HepG2 (cell line): ENCODE data around the gene ASXL1. TPM values are rescaled to one million over a fixed set of nuclear protein-coding genes. Genes with fewer than 3 reads are reported as not detected.

Experiments used
- ATF2 ChIP-seq: sonication (generic); formaldehyde crosslinking; IDR thresholded peaks from 2 replicates; pipeline ENCODE4 v1.4.0; 2020; ENCODE audit warnings: missing genetic modification reagents
- CEBPB ChIP-seq: IDR thresholded peaks from 2 replicates; pipeline ENCODE4 v1.6.1; 2011; ENCODE audit warnings: low read depth, low read length, improper control_type of control experiment, borderline replicate concordance
- E2F2 ChIP-seq: sonication (generic); formaldehyde crosslinking; IDR thresholded peaks from 2 replicates; pipeline ENCODE4 v1.4.0; 2020; ENCODE audit warnings: missing genetic modification reagents, borderline replicate concordance
- KAT8 ChIP-seq: IDR thresholded peaks from 2 replicates; pipeline ENCODE4 v1.6.1; 2016; ENCODE audit warnings: missing genetic modification reagents, missing compliant biosample characterization
- NCOA2 ChIP-seq: sonication (generic); formaldehyde crosslinking; IDR thresholded peaks from 2 replicates; pipeline ENCODE4 v1.8.0; 2022; ENCODE audit warnings: inconsistent platforms
- NFATC3 ChIP-seq: sonication (generic); formaldehyde crosslinking; IDR thresholded peaks from 2 replicates; pipeline ENCODE4 v1.5.1; 2020; ENCODE audit warnings: mild to moderate bottlenecking, missing genetic modification reagents
- NR2F2 ChIP-seq: IDR thresholded peaks from 2 replicates; pipeline ENCODE4 v1.6.1; 2012; ENCODE audit warnings: low read depth, inconsistent platforms, borderline replicate concordance
- PHF21A ChIP-seq: sonication (generic); formaldehyde crosslinking; IDR thresholded peaks from 2 replicates; pipeline ENCODE4 v1.5.0; 2020; ENCODE audit warnings: mild to moderate bottlenecking, missing genetic modification reagents
- SAP130 ChIP-seq: IDR thresholded peaks from 2 replicates; pipeline ENCODE4 v1.6.1; 2016; ENCODE audit warnings: low read depth
- TCF7 ChIP-seq: sonication (generic); IDR thresholded peaks from 2 replicates; pipeline ENCODE4 v1.6.1; 2016; ENCODE audit warnings: antibody characterized with exemption, low read depth
- TEAD3 ChIP-seq: optimal IDR thresholded peaks from 2 replicates; pipeline ENCODE3; 2016; ENCODE audit warnings: borderline replicate concordance
- ZBTB20 ChIP-seq: sonication (generic); formaldehyde crosslinking; IDR thresholded peaks from 2 replicates; pipeline ENCODE4 v1.8.1; 2023; ENCODE audit warnings: missing genetic modification reagents, low read depth, mild to moderate bottlenecking, borderline replicate concordance
- ZBTB39 ChIP-seq: sonication (generic); formaldehyde crosslinking; IDR thresholded peaks from 2 replicates; pipeline ENCODE4 v1.5.0; 2020; ENCODE audit warnings: missing genetic modification reagents
- ZMYM4 ChIP-seq: sonication (generic); formaldehyde crosslinking; IDR thresholded peaks from 2 replicates; pipeline ENCODE4 v1.8.1; 2023; ENCODE audit warnings: mild to moderate bottlenecking, missing genetic modification reagents
- ZNF318 ChIP-seq: sonication (generic); formaldehyde crosslinking; IDR thresholded peaks from 2 replicates; pipeline ENCODE4 v1.4.0; 2020; ENCODE audit warnings: mild to moderate bottlenecking, missing genetic modification reagents
- ZNF614 ChIP-seq: IDR thresholded peaks from 2 replicates; pipeline ENCODE4 v1.6.1; 2018; ENCODE audit warnings: missing biosample characterization, missing genetic modification reagents, inconsistent platforms, borderline replicate concordance
- ZSCAN25 ChIP-seq: sonication (generic); formaldehyde crosslinking; IDR thresholded peaks from 2 replicates; pipeline ENCODE4 v1.8.0; 2022; ENCODE audit warnings: mild to moderate bottlenecking, missing genetic modification reagents
- polyA plus RNA-seq, 8 experiments: library from polyadenylated mRNA; depleted of rRNA in 3 of 8; stranded (reverse) in 7 of 8; unstranded in 1 of 8; fragments of >200 nt; fragmentation: Illumina TruSeq in 4 of 8; extraction: Trizol in 4 of 8; gene quantifications; 2 replicates each; pipeline versions ENCODE4 v1.2.1 to v1.2.3, GENCODE V29; 2011 to 2016; ENCODE audit warnings: low read depth in 4 of 8, missing spikeins in 1 of 8, mixed read lengths in 1 of 8; ENCODE audit not compliant: insufficient read depth in 1 of 8
- total RNA-seq, 5 experiments: library from RNA; depleted of rRNA; stranded (reverse); fragments of >200 nt; fragmentation: Illumina TruSeq; extraction: Trizol; gene quantifications; 2 replicates each; pipeline ENCODE4 v1.2.3, GENCODE V29; 2016; ENCODE audit warnings: low read depth in 1 of 5

ASXL1 gene
- total and polyA plus RNA-seq, 2 of the 13 experiments (the other 11 are each of a cell fraction or from before 2014, with no cell fraction given) = 62.1 to 74.8 TPM

GRCh38 chr20:32329817-32330554, 28.1 kb upstream of the ASXL1 start (continued):
- TF ChIP-seq ZNF318 (CRISPR knock-in tag) (0 out of 2 replicates have a peak, but pooled peaks have one; percentile 52), E2F2 (no peak), SAP130 (CRISPR knock-in tag) (peak; percentile 91), ZSCAN25 (CRISPR knock-in tag) (no peak), ZBTB20 (peak; percentile 88; the same call in 1 of the 2 replicates), TCF7 (peak; percentile 95), ZNF614 (CRISPR knock-in tag) (peak; percentile 84; the same call in 1 of the 2 replicates), NR2F2 (peak; percentile 56), ZMYM4 (CRISPR knock-in tag) (0 out of 2 replicates have a peak, but pooled peaks have one; percentile 53), TEAD3 (peak; percentile 95), CEBPB (peak; percentile 27; the same call in 1 of the 2 replicates), ZBTB39 (CRISPR knock-in tag) (peak; percentile 80; the same call in 1 of the 2 replicates), ATF2 (peak; percentile 67; the same call in 1 of the 2 replicates), NCOA2 (peak; percentile 94), KAT8 (peak; percentile 87), NFATC3 (CRISPR knock-in tag) (no peak), PHF21A (CRISPR knock-in tag) (peak; percentile 81)
